ENCODE measurements around the gene ACOT11. TPM values are rescaled to one million over a fixed set of nuclear protein-coding genes. Genes with fewer than 3 reads are reported as not detected.

Gene ACOT11
- total RNA-seq, 1 donor from 2014 or later: 0.40 TPM

- no peak for DNase-seq (ENCODE audit: low read depth in 2 of 2)
These were observed 10.4 kb upstream of the ACOT11 start for GRCh38 chr1:54537611-54538010.

- no peak for DNase-seq (ENCODE audit: low read depth in 2 of 2)
These were observed 9.5 kb upstream of the ACOT11 start for GRCh38 chr1:54538538-54538937.

- DNase-seq (ENCODE audit: low read depth in 2 of 2): no peak
These were observed 7.3 kb upstream of the ACOT11 start for GRCh38 chr1:54540582-54541295.

- peak; percentile 30 to 32 for DNase-seq (ENCODE audit: low read depth in 2 of 2)
These were observed 5.7 kb upstream of the ACOT11 start for GRCh38 chr1:54542120-54542961.

- peak in 1 of 2 donors; percentile 11 for DNase-seq (ENCODE audit: low read depth in 2 of 2)
These were observed 5.0 kb upstream of the ACOT11 start for GRCh38 chr1:54542962-54543539.

- DNase-seq (ENCODE audit: low read depth in 2 of 2): peak; percentile 18 to 30
These were observed 4.1 kb upstream of the ACOT11 start for GRCh38 chr1:54543729-54544496.

GRCh38 chr1:54545916-54546635 lies 2.0 kb upstream of the ACOT11 start:
- DNase-seq (ENCODE audit: low read depth in 2 of 2): no peak

- DNase-seq (ENCODE audit: low read depth in 2 of 2): no peak
These were observed 1.2 kb upstream of the ACOT11 start for GRCh38 chr1:54546651-54547401.

- no peak for DNase-seq (ENCODE audit: low read depth in 2 of 2)
These were observed 489 bp downstream of the ACOT11 start for GRCh38 chr1:54548389-54549044.

- no peak for DNase-seq (ENCODE audit: low read depth in 2 of 2)
These were observed 1.3 kb downstream of the ACOT11 start for GRCh38 chr1:54549181-54549924.

- DNase-seq (ENCODE audit: low read depth in 2 of 2): no peak
These were observed 3.9 kb downstream of the ACOT11 start for GRCh38 chr1:54551891-54552290.

GRCh38 chr1:54553602-54554313 lies 5.7 kb downstream of the ACOT11 start:
- DNase-seq (ENCODE audit: low read depth in 2 of 2): no peak

GRCh38 chr1:54556110-54556509 lies 8.1 kb downstream of the ACOT11 start:
- no peak for DNase-seq (ENCODE audit: low read depth in 2 of 2)

- DNase-seq (ENCODE audit: low read depth in 2 of 2): peak in 1 of 2 donors; percentile 36
These were observed 9.8 kb downstream of the ACOT11 start for GRCh38 chr1:54557671-54558355.

- DNase-seq (ENCODE audit: low read depth in 2 of 2): no peak
These were observed 10.5 kb downstream of the ACOT11 start for GRCh38 chr1:54558434-54559030.

- no peak for DNase-seq (ENCODE audit: low read depth in 2 of 2)
These were observed 11.1 kb downstream of the ACOT11 start for GRCh38 chr1:54559111-54559548.

- no peak for DNase-seq (ENCODE audit: low read depth in 2 of 2)
These were observed 11.8 kb downstream of the ACOT11 start for GRCh38 chr1:54559771-54560231.

All from lung microvascular endothelial cell (primary cell).